H9 (cell line): ENCODE data around the gene OR11L1. TPM values are rescaled to one million over a fixed set of nuclear protein-coding genes. Genes with fewer than 3 reads are reported as not detected.

ENCODE experiments used
- DNase-seq: peaks from one replicate; pipeline ENCODE4 v3.0.0-alpha.2; 2017
- H2AFZ ChIP-seq: one replicate; pipeline ENCODE4 v1.6.1; 2013; ENCODE audit warnings: mild to moderate bottlenecking, low read length, control low read depth, moderate library complexity
- H2AK5ac ChIP-seq: 2 replicates; pipeline ENCODE4 v1.6.1; 2013; ENCODE audit warnings: low read length, control low read depth, mixed read lengths; ENCODE audit not compliant: insufficient read length
- H2BK120ac ChIP-seq: one replicate; pipeline ENCODE4 v1.6.1; 2013; ENCODE audit warnings: low read depth, mild to moderate bottlenecking, low read length, control low read depth, inconsistent platforms; ENCODE audit not compliant: poor library complexity, severe bottlenecking
- H2BK12ac ChIP-seq: 2 replicates; pipeline ENCODE4 v1.6.1; 2013; ENCODE audit warnings: low read length, control low read depth, mixed read lengths, low read depth; ENCODE audit not compliant: insufficient read length
- H2BK15ac ChIP-seq: 2 replicates; pipeline ENCODE4 v1.6.1; 2013; ENCODE audit warnings: low read depth, low read length, control low read depth
- H2BK20ac ChIP-seq: one replicate; pipeline ENCODE4 v1.6.1; 2013; ENCODE audit warnings: low read depth, mild to moderate bottlenecking, low read length, control low read depth, inconsistent platforms; ENCODE audit not compliant: poor library complexity, severe bottlenecking
- H2BK5ac ChIP-seq: 2 replicates; pipeline ENCODE4 v1.6.1; 2013; ENCODE audit warnings: low read length, control low read depth, mixed read lengths; ENCODE audit not compliant: insufficient read length
- H3K14ac ChIP-seq: 2 replicates; pipeline ENCODE4 v1.6.1; 2013; ENCODE audit warnings: low read length, control low read depth; ENCODE audit not compliant: insufficient read depth
- H3K18ac ChIP-seq: 2 replicates; pipeline ENCODE4 v1.6.1; 2013; ENCODE audit warnings: low read depth, mild to moderate bottlenecking, mixed read lengths, low read length, control low read depth; ENCODE audit not compliant: insufficient read length
- H3K23ac ChIP-seq: 2 replicates; pipeline ENCODE4 v1.6.1; 2013; ENCODE audit warnings: low read length, control low read depth, mixed read lengths, low read depth; ENCODE audit not compliant: insufficient read length
- H3K23me2 ChIP-seq: 2 replicates; pipeline ENCODE4 v1.6.1; 2013; ENCODE audit warnings: low read depth, mild to moderate bottlenecking, mixed read lengths, low read length, control low read depth; ENCODE audit not compliant: insufficient read length, poor library complexity, severe bottlenecking
- H3K27ac ChIP-seq: 2 replicates; pipeline ENCODE4 v1.5.1; 2013; ENCODE audit warnings: low read length, control low read depth, mixed read lengths, low read depth; ENCODE audit not compliant: insufficient read length
- H3K27me3 ChIP-seq: 2 replicates; pipeline ENCODE4 v1.6.1; 2013; ENCODE audit warnings: low read length, control low read depth, inconsistent platforms; ENCODE audit not compliant: insufficient read depth
- H3K4ac ChIP-seq: 2 replicates; pipeline ENCODE4 v1.6.1; 2013; ENCODE audit warnings: low read depth, mild to moderate bottlenecking, control low read depth, inconsistent platforms, low read length, moderate library complexity
- H3K4me1 ChIP-seq: 2 replicates; pipeline ENCODE4 v1.6.1; 2013; ENCODE audit warnings: low read length, control low read depth, inconsistent platforms; ENCODE audit not compliant: insufficient read depth
- H3K4me2 ChIP-seq: 2 replicates; pipeline ENCODE4 v1.6.1; 2013; ENCODE audit warnings: low read length, control low read depth, mixed read lengths; ENCODE audit not compliant: insufficient read length, insufficient read depth
- H3K56ac ChIP-seq: 2 replicates; pipeline ENCODE4 v1.6.1; 2013; ENCODE audit warnings: low read depth, mild to moderate bottlenecking, mixed read lengths, low read length, control low read depth; ENCODE audit not compliant: insufficient read length
- H3K79me1 ChIP-seq: 2 replicates; pipeline ENCODE4 v1.6.1; 2013; ENCODE audit warnings: low read depth, mild to moderate bottlenecking, moderate library complexity, low read length, control low read depth, inconsistent platforms; ENCODE audit not compliant: insufficient read depth, poor library complexity, severe bottlenecking
- H3K79me2 ChIP-seq: 2 replicates; pipeline ENCODE4 v1.6.1; 2013; ENCODE audit warnings: low read length, control low read depth, inconsistent platforms; ENCODE audit not compliant: insufficient read depth
- H3K9ac ChIP-seq: 2 replicates; pipeline ENCODE4 v1.6.1; 2013; ENCODE audit warnings: low read length, control low read depth, mixed read lengths; ENCODE audit not compliant: insufficient read length; ENCODE audit errors: extremely low read depth
- H3K9me3 ChIP-seq: one replicate; pipeline ENCODE4 v1.6.1; 2013; ENCODE audit warnings: low read depth, low read length, inconsistent platforms; ENCODE audit not compliant: control insufficient read depth
- H3T11ph ChIP-seq: one replicate; pipeline ENCODE4 v1.6.1; 2013; ENCODE audit warnings: mild to moderate bottlenecking, low read length, control low read depth, inconsistent platforms
- H4K20me1 ChIP-seq: one replicate; pipeline ENCODE4 v1.6.1; 2013; ENCODE audit not compliant: control insufficient read depth, insufficient read length, insufficient read depth
- H4K5ac ChIP-seq: 2 replicates; pipeline ENCODE4 v1.6.1; 2013; ENCODE audit warnings: low read depth, mild to moderate bottlenecking, mixed read lengths, low read length, control low read depth; ENCODE audit not compliant: insufficient read length
- H4K8ac ChIP-seq: replicated peaks from 2 replicates; pipeline ENCODE4 v1.6.1; 2013; ENCODE audit warnings: low read length, control low read depth, mixed read lengths, low read depth; ENCODE audit not compliant: insufficient read length
- H4K91ac ChIP-seq: 2 replicates; pipeline ENCODE4 v1.6.1; 2013; ENCODE audit warnings: low read depth, mild to moderate bottlenecking, moderate library complexity, mixed read lengths, low read length, control low read depth; ENCODE audit not compliant: insufficient read length
- H3K27ac Mint-ChIP-seq, 3 experiments: 2 replicates in 2 of 3; 3 replicates in 1 of 3; pipeline ENCODE4 v1.8.0; 2020 to 2021; ENCODE audit warnings: mixed read lengths in 3 of 3, mild to moderate bottlenecking in 1 of 3, moderate library complexity in 1 of 3
- H3K27me3 Mint-ChIP-seq: 2 replicates; pipeline ENCODE4 v1.8.0; 2021; ENCODE audit warnings: low read depth, mild to moderate bottlenecking, moderate library complexity, mixed read lengths
- H3K36me3 Mint-ChIP-seq, 3 experiments: 2 replicates in 2 of 3; 3 replicates in 1 of 3; pipeline ENCODE4 v1.8.0; 2020 to 2021; ENCODE audit warnings: low read depth in 3 of 3, mixed read lengths in 3 of 3; ENCODE audit not compliant: insufficient read depth in 1 of 3
- H3K4me1 Mint-ChIP-seq, 2 experiments: 2 replicates each; pipeline ENCODE4 v1.8.0; 2020; ENCODE audit warnings: mixed read lengths in 2 of 2
- H3K4me3 Mint-ChIP-seq, 2 experiments: 2 replicates in 1 of 2; 3 replicates in 1 of 2; pipeline ENCODE4 v1.8.0; 2020 to 2021; ENCODE audit warnings: mild to moderate bottlenecking in 2 of 2, mixed read lengths in 2 of 2, moderate library complexity in 1 of 2
- H3K9me3 Mint-ChIP-seq, 2 experiments: 2 replicates in 1 of 2; 3 replicates in 1 of 2; pipeline ENCODE4 v1.8.0; 2020; ENCODE audit warnings: mild to moderate bottlenecking in 2 of 2, mixed read lengths in 2 of 2, moderate library complexity in 1 of 2
- CTCF ChIP-seq: fragments of 200-600 bp; sonication (generic); conservative IDR thresholded peaks from 3 replicates; pipeline ENCODE4 v1.8.0; 2021; ENCODE audit warnings: antibody characterized with exemption, mild to moderate bottlenecking
- WGBS: extraction: QIAGEN DNeasy Blood & Tissue Kit; methylation state at CpG from one replicate; pipeline ENCODE4 v1.1.7; 2013; ENCODE audit warnings: missing lambda C conversion rate, low lambda C conversion rate, mixed read lengths; ENCODE audit not compliant: insufficient read length; ENCODE audit errors: extremely low coverage; 5-methylcytosine and 5-hydroxymethylcytosine counted together
- total RNA-seq: library from RNA; stranded (reverse); gene quantifications from 2 replicates; pipeline ENCODE4 v1.2.1, GENCODE V29; 2021

Gene OR11L1
- total RNA-seq, 1 experiment from 2014 or later = not detected

- Histone ChIP-seq H3K4me2 (no peak overlapping the region), H3K79me2 (no peaks in the 10 kb centered on the region), H3K9ac (no peak overlapping the region), H3K79me1 (no peaks in the 10 kb centered on the region), H3T11ph (no peak overlapping the region), H3K23ac (no peak overlapping the region), H2BK15ac (no peak overlapping the region), H3K4me1 (no peaks in the 10 kb centered on the region), H4K91ac (no peak overlapping the region), H4K8ac (no peak overlapping the region), H3K4ac (no peak overlapping the region), H2BK12ac (no peak overlapping the region), H3K14ac (no peak overlapping the region), H3K27me3 (no peaks in the 10 kb centered on the region), H3K23me2 (no peaks in the 10 kb centered on the region), H3K9me3 (peaks cover 16% of the 10 kb centered on the region), H3K27ac (no peak overlapping the region), H2AK5ac (no peak overlapping the region), H3K56ac (no peak overlapping the region), H4K5ac (no peak overlapping the region), H2BK120ac (no peak overlapping the region), H4K20me1 (no peaks in the 10 kb centered on the region), H3K18ac (no peak overlapping the region), H2BK5ac (no peak overlapping the region), H2AFZ (no peak overlapping the region), H2BK20ac (no peak overlapping the region)
- Mint-ChIP-seq H3K9me3 (peaks cover 43 to 58% of the 10 kb centered on the region in 2 experiments), H3K4me3 (no peak overlapping the region), H3K27me3 (no peaks in the 10 kb centered on the region; the same call in 1 of the 2 replicates), H3K4me1 (0 out of 4 replicates have a peak, but pooled peaks cover 0 to 3% of the 10 kb centered on the region in 2 experiments), H3K27ac (peak overlapping the region in 1 of 3 experiments; percentile 8; a peak in 1 of 7 replicates), H3K36me3 (peaks cover 0 to 12% (median 0%) of the 10 kb centered on the region in 3 experiments; a peak in 3 of 7 replicates)
- no CpG with 5 or more reads among the region's 2 CpGs for WGBS
- DNase-seq = no peak
- TF ChIP-seq CTCF = no peak
These were observed 44.2 kb downstream of the OR11L1 start for GRCh38 chr1:247797518-247797917.

Other genes starting within 250 kb of the OR11L1 start
- gene OR2G3, start 236.3 kb downstream of the OR11L1 start, total RNA-seq = not detected in 2 replicates
- gene OR13G1, start 162.2 kb downstream of the OR11L1 start, total RNA-seq = not detected in 2 replicates
- not detected in 2 replicates for gene OR6F1, start 125.2 kb downstream of the OR11L1 start, total RNA-seq
- not detected in 2 replicates for gene OR14K1, start 103.3 kb downstream of the OR11L1 start, total RNA-seq
- not detected in 2 replicates for gene OR14A2, start 93.8 kb downstream of the OR11L1 start, total RNA-seq
- gene OR1C1, start 81.3 kb downstream of the OR11L1 start, total RNA-seq = not detected in 2 replicates
- 0.15 TPM in 1 of 2 replicates, not detected in the other for gene OR14A16, start 17.8 kb downstream of the OR11L1 start, total RNA-seq
- gene TRIM58, start 15.3 kb upstream of the OR11L1 start, total RNA-seq = 1.7 and 2.0 TPM in 2 replicates
- 0.24 TPM in 1 of 2 replicates, not detected in the other for gene OR2W3, start 53.7 kb upstream of the OR11L1 start, total RNA-seq
- not detected in 2 replicates for gene OR2T8, start 78.4 kb upstream of the OR11L1 start, total RNA-seq
- gene OR2AJ1, start 83.0 kb upstream of the OR11L1 start, total RNA-seq = not detected in 2 replicates
- 0.24 TPM in 1 of 2 replicates, not detected in the other for gene OR2L8, start 107.0 kb upstream of the OR11L1 start, total RNA-seq
- not detected in 2 replicates for gene OR2AK2, start 123.3 kb upstream of the OR11L1 start, total RNA-seq
- not detected in 2 replicates for gene OR2L5, start 171.8 kb upstream of the OR11L1 start, total RNA-seq
- gene OR2L2, start 188.2 kb upstream of the OR11L1 start, total RNA-seq = 0.11 TPM in 1 of 2 replicates, not detected in the other
- not detected in 2 replicates for gene OR2L3, start 204.9 kb upstream of the OR11L1 start, total RNA-seq